Renal cortical epithelial cell (primary cell): ENCODE data around the gene SLC24A3. TPM values are rescaled to one million over a fixed set of nuclear protein-coding genes. Genes with fewer than 3 reads are reported as not detected.

Experiments used
- DNase-seq: peaks from one replicate; pipeline ENCODE4 v3.0.0-alpha.2; 2011; ENCODE audit warnings: low read depth
- total RNA-seq: library from RNA; depleted of rRNA; stranded (reverse); fragments of >200 nt; gene quantifications from 2 replicates; pipeline ENCODE4 v1.2.3, GENCODE V29; 2014

SLC24A3 gene
- under 0.01 and 0.10 TPM in 2 replicates for total RNA-seq

GRCh38 chr20:19212469-19212815, at the start of gene SLC24A3:
TSS of gene SLC24A3 (plus strand) at chr20:19212642.
- no peak for DNase-seq

DNA sequence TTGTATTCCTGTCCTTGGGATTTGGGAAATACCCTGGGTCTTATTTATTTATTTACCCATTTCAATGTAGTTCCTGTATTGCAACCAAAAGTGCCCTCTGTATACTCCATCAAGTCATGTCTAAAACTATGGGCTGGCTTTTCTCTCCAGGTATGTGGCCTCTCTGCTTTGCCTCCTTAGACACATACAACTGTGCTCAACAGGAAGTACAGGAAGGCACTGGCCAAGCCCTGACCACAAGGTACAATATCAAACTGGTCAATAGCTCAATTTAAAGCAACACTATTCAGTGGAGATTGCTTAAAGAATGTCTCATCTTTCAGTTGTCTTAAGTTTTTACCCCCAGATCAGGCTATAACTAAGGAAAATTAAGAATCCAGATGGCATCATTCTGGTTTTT, 42.3 kb upstream of the SLC24A3 start:
- no peak for DNase-seq

- no peak for DNase-seq
Observed at GRCh38 chr20:19172637-19173036, 39.8 kb upstream of the SLC24A3 start.

- no peak for DNase-seq
Observed at GRCh38 chr20:19176470-19177052, 35.9 kb upstream of the SLC24A3 start.

DNA sequence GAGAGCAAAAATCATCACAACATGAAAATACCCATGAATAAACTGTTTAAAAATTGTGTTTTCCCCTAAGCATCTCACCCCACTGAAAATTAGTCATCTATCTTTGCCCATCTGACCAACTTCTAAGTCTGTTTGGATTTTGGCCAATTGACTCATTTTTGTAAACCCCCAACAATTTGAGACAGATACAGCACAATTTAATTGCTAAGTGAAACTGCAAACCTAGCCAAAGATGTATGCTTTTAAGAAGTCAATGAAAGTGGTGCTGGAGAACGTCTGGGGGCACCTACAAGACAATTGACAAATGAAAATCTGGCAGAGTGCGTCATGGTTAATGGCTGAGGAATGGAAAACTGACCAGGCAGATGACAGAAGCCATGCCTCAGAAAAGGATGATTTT, 30.9 kb upstream of the SLC24A3 start:
- DNase-seq: no peak

DNA sequence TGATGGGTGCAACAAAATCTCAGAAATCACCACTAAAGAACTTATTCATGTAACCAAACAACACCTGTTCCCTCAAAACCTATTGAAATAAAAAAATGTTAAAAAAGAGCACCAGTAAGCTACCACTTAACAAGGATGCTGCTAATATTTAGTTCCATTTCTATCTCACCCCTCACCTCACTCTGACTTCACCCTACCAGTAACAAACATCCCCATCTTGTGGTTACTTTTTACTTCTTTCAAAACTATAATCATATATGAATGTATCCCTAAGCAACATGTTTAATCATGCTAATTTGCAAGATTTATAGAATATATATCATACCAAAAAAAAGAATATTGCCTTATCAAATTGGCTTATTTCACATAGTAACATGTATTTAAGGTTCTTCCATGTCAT, 27.4 kb upstream of the SLC24A3 start:
- no peak for DNase-seq

- no peak for DNase-seq
Observed at GRCh38 chr20:19193349-19193748, 19.1 kb upstream of the SLC24A3 start.

DNA sequence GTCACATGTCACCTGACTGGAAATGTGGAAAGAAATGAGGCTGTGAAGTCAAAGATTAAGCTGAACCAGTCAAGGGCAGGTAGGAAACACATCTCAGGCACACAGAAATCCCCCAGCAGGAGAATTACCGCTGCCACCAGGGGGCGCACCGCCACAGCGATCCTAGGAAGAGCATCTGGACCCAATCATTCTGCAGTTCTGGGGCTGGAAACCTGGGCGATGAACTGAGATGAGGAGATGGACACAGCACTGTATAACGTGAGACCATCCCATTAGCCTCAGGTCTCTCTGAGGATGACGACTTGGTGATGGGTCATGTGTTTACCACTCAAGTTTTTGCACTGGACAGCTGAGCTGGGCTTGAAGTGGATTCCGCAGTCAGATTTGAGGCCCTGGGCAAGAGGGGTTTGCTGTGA, 6.5 kb upstream of the SLC24A3 start:
- peak; percentile 4 for DNase-seq

GRCh38 chr20:19207541-19207940, 4.9 kb upstream of the SLC24A3 start:
- DNase-seq: no peak

DNA sequence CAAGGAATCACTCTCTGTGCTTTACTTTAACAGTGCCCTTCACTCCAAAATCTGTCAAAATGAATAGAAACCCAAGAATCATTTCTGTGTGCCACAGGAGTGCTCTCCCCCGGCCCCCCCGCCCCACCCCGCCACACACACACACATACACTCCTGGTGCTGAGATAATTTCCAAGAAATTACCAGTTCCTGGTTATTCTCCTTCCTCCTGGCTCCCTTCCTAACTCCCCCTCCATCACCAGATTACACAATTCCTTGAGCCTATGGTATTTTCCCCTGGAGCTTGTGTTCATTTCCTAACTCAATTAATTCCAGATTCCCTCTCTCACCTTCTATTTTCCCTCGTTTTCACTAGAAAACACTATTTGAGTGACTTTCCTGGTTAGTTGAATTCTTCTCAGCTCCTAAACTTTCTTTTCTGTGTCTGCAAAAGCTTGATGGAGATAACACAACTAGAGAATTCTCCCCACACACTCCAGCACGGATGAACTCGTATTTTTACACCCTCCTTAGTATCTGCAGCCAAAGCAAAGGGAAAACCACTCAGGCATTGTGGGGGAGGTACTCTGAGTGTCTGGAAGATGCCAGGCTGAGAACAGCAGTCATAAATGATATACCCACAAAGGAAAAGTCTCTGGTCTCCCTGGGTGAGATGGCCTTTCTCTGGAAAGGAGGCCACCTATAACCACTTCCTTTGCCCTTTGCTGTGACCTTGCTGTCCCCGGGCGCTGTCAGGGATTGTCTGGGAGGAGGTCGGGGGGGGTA, 1.9 kb upstream of the SLC24A3 start:
- DNase-seq: no peak

GRCh38 chr20:19211252-19211651, 1.2 kb upstream of the SLC24A3 start:
- no peak for DNase-seq

DNA sequence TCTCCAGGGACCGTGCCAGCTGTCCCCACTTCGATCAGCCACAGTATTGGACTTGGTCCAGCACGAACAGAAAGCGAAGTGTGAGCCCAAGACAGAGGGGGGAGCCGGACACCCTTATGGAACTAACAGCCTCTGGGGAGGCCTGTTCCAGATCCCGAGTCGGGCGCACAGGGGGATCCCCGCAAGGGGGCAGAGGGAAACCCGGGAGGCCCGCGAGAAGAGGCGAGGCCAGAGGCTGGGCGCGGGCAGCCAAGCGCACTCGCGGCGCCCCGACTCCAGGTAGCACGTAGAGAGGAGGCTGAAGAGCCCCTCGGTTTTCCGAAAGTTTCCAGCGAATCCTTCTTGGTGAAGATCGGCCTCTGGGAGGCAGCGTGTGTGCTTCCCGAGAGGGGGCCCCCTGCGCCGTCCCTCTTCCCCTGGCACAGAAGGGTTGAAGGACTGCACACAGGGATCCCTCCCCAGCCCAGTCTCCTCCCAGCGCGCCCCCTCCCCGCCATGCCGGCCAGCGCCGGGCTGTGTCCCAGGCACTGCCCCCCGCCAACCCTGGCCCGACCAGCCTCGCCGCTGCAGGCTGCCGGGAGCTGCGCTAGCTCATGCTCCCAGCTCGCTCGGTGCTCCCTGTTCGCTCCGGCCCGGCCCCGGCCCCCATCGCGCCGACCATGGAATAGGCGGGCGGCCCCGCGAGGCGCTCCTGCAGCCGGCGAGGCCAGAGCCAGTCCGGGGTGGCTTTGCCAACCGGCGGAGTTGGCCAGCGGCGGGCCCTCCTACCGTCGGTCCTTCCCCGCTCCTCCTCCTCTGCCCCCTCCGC, 577 bp upstream of the SLC24A3 start:
- DNase-seq: no peak

- DNase-seq: no peak
Observed at GRCh38 chr20:19212821-19213502, 520 bp downstream of the SLC24A3 start.

- DNase-seq: no peak
Observed at GRCh38 chr20:19213946-19214490, 1.6 kb downstream of the SLC24A3 start.

DNA sequence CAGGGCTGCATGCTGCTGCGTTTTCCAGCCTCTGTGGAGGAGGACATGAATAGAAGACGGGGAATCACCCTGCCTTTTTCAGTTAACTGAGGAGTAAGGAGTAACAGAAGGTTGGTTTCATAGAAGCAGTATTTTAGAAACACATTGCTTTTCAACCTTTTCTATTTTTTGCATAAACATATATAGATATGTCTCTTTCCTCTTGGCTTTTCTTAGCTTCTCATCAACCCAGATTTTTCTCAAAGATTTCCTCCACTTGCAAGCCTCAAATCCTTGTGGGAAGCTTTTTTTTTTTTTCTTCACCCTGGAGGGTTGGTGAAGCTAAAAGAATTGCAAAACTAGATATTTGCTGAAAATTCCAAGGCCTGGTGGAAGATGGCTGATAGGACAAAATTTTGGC, 6.0 kb downstream of the SLC24A3 start:
- DNase-seq: no peak

DNA sequence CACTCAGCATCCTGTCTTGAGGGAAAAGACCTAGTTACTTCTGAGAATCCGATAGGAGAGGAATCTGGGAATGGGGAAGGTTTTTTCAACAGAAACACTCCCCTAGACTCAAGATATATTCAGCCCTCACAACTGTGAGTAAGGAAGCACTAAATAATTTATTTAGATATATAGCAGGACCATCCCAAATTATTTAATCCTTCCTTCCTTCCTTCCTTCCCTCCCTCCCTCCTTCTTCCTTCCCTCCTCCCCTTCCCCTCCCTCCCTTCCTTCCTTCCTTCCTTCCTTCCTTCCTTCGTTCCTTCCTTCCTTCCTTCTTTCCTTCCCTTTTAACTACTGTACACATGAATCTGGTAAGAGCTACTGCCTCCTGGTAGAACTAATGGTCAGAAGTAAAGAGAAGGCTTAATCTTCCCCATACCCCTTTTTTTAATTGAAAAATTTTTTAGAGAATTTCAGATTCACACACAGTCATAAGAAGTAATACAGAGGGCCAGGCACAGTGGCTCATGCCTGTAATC, 10.1 kb downstream of the SLC24A3 start:
- no peak for DNase-seq

DNA sequence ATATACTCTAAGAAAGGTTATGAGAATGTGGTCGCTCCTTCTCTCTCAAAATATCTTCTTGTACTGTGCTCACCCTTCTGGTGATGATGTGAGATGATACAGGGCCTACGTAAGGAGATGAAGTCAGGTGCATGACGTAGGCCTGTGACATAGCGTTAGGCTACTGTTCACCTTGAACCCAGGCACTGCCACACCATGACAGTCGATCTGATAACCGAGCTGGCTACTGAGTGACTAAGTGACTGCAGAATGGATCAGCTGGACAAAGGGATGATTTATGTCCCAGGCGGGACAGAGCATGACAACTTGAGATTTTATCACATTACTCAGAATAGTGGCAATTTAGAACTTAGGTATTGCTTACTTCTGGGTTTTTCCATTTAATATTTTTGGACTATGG, 11.2 kb downstream of the SLC24A3 start:
- no peak for DNase-seq

- DNase-seq: no peak
Observed at GRCh38 chr20:19231359-19232035, 19.1 kb downstream of the SLC24A3 start.

GRCh38 chr20:19232997-19233794, 20.8 kb downstream of the SLC24A3 start:
- DNase-seq: no peak

- no peak for DNase-seq
Observed at GRCh38 chr20:19236371-19237055, 24.1 kb downstream of the SLC24A3 start.
